Measurements from ENCODE around the gene UROC1.

UROC1 gene

DNA sequence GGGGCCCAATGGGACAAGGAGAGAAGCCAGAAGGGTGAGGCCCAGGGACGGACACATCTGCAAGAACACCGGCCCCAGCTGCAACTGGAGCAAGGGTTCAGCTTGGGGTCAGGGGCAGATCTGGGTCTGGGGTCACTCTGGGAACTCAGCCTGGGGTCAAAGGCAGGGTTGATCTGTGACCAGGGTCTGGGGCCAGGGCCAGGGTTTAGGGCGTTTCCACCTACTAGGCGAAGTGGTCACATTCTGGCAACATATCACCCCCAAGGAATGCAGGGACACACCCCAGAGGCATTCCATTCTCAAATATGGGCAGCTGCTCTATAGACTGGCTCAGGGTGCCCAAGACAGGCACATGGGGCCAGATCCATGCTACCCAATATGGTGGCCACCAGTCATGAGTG is 9.0 kb downstream of the UROC1 start:
- no peak overlapping the region for H3K4me3 ChIP-seq (replicated peaks; ENCODE audit: low read depth, low read length)
- TF ChIP-seq, protein P1, sequence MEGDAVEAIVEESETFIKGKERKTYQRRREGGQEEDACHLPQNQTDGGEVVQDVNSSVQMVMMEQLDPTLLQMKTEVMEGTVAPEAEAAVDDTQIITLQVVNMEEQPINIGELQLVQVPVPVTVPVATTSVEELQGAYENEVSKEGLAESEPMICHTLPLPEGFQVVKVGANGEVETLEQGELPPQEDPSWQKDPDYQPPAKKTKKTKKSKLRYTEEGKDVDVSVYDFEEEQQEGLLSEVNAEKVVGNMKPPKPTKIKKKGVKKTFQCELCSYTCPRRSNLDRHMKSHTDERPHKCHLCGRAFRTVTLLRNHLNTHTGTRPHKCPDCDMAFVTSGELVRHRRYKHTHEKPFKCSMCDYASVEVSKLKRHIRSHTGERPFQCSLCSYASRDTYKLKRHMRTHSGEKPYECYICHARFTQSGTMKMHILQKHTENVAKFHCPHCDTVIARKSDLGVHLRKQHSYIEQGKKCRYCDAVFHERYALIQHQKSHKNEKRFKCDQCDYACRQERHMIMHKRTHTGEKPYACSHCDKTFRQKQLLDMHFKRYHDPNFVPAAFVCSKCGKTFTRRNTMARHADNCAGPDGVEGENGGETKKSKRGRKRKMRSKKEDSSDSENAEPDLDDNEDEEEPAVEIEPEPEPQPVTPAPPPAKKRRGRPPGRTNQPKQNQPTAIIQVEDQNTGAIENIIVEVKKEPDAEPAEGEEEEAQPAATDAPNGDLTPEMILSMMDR (IDR thresholded peaks at IDR 0.05; ENCODE audit: low read length, missing control alignments): no peak
- DNase-seq (ENCODE audit: low read depth): no peak

DNA sequence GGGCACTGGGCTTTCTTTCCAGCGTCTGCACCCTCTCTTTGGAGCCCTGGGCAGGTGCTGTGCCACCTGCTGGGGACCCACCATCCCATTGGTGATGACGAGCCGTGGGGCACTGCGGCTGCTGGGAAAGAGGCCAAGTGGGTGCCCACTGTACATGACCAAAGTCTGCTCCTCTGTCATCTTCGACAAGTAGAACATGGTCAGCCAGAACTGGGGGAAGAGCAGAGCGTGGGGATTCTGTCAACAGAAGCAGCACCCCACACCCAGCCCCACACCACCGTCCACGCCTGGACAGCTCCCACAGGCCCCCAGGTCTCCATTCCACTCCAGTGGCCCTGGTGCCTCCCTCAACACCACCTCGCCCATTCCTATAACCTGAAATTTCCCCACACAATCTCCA is 9.7 kb downstream of the UROC1 start:
- DNase-seq (ENCODE audit: low read depth): no peak
- TF ChIP-seq, protein P1 (IDR thresholded peaks at IDR 0.05; ENCODE audit: low read length, missing control alignments): no peak
- no peak overlapping the region for H3K4me3 ChIP-seq (replicated peaks; ENCODE audit: low read depth, low read length)

DNA sequence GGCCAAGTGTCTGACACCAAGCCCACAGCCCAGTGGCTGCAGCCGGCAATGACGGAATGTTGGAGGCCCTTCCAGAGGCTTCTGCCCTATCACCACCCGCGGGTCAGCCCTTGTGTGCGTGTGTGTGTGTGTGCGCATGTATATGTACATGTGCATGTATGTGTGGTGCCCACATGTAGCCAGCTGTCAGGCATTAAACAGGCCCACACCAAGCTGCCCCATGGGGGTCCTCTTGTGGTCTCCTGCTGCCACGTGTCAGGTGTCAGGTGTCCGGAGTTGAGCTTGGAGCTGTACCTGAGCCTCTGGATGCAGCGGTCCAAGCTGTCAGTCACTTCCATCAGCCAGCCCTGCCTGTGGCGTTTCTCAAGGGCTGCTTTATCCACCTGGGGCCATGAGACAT is 13.9 kb downstream of the UROC1 start:
- no peak overlapping the region for H3K4me3 ChIP-seq (replicated peaks; ENCODE audit: low read depth, low read length)
- TF ChIP-seq, protein P1 (IDR thresholded peaks at IDR 0.05; ENCODE audit: low read length, missing control alignments): no peak

DNA sequence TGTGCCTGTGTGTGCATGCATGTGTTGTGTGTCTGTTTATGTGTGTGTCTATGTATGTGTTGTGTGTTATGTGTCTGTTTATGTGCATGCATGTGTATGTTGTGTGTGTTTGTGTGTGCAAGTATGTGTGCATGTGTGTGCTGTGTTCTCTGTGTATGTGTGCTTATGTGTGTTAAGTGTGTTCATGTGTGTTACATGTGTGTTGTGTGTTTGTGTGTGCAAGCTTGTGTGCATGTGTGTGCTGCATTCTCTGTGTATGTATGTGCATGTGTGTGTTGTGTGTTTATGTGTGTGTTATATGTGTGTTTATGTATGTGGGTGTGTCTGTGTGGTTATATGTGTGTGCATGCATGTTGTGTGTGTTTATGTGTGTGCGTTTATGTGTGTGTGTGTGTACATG is 14.9 kb downstream of the UROC1 start:
- DNase-seq (ENCODE audit: low read depth): no peak
- H3K4me3 ChIP-seq (replicated peaks; ENCODE audit: low read depth, low read length): no peak overlapping the region
- TF ChIP-seq, protein P1 (IDR thresholded peaks at IDR 0.05; ENCODE audit: low read length, missing control alignments): no peak

More for the DNA sequence above, 13.9 kb downstream of the UROC1 start:
- DNase-seq (ENCODE audit: low read depth): no peak

DNA sequence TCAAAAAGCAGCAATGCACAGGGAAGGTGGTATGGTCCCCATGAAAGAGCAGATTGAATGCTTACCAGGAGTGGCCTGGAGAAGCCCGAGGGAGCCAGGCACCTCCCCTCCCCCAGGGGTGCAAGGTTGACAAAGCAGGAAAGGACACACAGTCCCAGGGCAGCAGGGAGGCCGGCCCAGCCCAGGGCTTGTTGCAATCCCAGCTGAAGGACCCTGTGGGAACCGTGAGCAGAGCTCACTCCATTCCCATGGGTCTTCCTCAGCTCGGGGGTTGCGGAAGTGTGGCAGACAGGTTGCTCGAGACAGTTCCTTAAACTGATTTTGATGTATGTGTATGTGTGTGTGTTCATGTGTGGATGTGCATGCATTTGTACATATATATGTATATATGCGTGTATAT is 15.8 kb downstream of the UROC1 start:
- no peak overlapping the region for H3K4me3 ChIP-seq (replicated peaks; ENCODE audit: low read depth, low read length)
- TF ChIP-seq, protein P1 (IDR thresholded peaks at IDR 0.05; ENCODE audit: low read length, missing control alignments): no peak
- no peak for DNase-seq (ENCODE audit: low read depth)

DNA sequence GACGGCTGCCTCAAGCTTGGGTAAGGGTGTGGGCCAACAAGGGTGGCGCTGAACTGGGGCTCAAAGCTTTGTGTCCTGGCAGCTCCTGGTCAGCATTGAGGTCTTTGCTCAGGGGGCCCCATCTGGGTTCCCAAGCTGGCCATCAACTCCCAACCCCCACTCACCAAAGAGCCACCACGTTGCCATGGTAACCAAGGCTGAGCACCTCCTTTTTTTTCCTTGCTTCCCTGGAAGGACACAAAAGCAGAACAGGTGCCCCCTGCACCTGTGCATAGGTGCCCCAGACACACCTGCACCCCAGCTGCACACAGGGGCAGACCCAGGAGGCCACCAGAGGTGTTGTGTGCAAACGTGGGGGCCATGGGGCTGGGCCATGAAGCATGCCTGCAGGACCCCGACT is 16.5 kb downstream of the UROC1 start:
- no peak for DNase-seq (ENCODE audit: low read depth)

DNA sequence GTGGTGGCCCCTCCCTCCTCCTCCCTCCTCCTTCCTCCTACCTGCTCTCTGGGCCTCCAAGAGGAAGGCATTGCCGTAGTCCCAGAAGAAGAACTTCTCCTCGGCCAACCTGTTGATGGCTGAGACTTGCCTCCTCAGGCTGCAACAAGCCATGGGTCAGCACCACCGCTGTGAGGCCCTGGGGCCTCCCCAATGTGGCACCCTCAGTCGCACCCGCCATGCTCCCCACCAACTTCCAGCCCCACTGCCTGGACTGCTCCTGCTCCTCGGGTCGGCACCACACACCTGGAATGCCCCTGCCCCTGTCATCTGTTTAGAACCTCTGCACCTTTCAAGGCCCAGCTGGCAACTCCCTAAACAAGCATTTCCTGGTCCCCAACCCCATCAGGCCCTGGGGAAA is 17.6 kb downstream of the UROC1 start:
- no peak overlapping the region for H3K4me3 ChIP-seq (replicated peaks; ENCODE audit: low read depth, low read length)
- TF ChIP-seq, protein P1 (IDR thresholded peaks at IDR 0.05; ENCODE audit: low read length, missing control alignments): no peak
- no peak for DNase-seq (ENCODE audit: low read depth)

More for the DNA sequence above, 16.5 kb downstream of the UROC1 start:
- no peak overlapping the region for H3K4me3 ChIP-seq (replicated peaks; ENCODE audit: low read depth, low read length)
- TF ChIP-seq, protein P1 (IDR thresholded peaks at IDR 0.05; ENCODE audit: low read length, missing control alignments): no peak

All from fibroblast of pulmonary artery (primary cell).